ENCODE results near the gene MAP6D1.
"Not testable (repeated sequence)": the region's sequence is repeated elsewhere in the genome, so short reads cannot be mapped to it uniquely, and the experiment has no call there.

MAP6D1 gene

DNA sequence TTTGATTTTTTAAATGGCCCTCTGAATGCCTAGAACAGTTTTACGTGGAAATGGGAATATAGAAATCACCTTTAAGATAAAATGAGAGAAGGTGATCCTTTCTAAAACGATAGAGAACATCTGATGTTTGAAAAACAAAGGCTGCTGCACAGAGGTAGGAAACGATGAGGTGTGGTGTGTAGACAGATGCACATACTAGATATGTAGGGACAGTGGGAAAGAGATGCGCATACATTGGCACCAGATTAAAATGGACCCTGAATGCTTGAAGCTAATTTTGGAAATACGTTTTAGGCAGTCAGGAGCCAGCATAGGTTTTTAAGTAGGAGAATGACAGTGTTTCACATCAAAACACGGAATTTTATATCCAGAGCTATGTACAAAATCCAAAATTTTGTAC is 29.0 kb downstream of the MAP6D1 start:
- no peak for DNase-seq

- DNase-seq = no peak
Measured at GRCh38 chr3:183794452-183794851, 30.9 kb downstream of the MAP6D1 start.

DNA sequence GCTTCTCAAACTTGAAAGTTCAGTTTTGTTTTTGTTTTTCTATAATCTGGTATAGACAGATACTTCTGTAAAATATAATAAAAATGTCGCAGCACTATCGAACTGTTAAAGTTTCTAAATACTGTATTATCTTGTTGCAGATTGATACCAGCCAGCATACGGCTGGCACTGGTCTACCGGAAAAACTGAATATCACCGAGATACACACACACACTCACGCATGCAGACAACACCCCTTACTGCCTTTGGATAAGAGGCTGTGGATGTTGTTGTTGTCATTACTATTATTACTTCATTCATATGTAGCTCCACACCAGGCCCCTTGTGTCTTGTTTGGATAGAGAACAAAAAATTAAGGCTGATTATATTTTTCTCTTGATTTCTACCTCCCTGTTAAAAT is 32.4 kb downstream of the MAP6D1 start:
- no peak for DNase-seq

- no peak for DNase-seq
Measured at GRCh38 chr3:183790700-183791099, 34.7 kb downstream of the MAP6D1 start.

- DNase-seq = no peak
Measured at GRCh38 chr3:183789826-183790225, 35.6 kb downstream of the MAP6D1 start.

DNA sequence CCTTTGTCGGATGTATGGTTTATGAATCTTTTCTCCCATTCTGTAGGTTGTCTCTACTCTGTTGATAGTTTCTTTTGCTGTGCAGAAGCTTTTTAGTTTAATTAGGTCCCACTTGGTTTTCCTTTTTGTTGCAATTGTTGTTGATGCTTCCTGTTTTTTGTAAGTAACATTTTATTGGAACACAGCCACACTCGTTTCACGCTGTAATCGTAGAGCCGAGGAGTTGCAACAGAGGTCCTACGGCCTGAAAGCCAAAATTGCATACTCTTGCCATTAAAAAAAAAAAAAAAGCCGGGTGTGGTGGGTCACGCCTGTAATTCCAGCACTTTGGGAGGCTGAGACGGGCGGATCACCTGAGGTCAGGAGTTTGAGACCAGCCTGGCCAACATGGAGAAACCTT is 40.9 kb downstream of the MAP6D1 start:
- not testable (repeated sequence) for DNase-seq

DNA sequence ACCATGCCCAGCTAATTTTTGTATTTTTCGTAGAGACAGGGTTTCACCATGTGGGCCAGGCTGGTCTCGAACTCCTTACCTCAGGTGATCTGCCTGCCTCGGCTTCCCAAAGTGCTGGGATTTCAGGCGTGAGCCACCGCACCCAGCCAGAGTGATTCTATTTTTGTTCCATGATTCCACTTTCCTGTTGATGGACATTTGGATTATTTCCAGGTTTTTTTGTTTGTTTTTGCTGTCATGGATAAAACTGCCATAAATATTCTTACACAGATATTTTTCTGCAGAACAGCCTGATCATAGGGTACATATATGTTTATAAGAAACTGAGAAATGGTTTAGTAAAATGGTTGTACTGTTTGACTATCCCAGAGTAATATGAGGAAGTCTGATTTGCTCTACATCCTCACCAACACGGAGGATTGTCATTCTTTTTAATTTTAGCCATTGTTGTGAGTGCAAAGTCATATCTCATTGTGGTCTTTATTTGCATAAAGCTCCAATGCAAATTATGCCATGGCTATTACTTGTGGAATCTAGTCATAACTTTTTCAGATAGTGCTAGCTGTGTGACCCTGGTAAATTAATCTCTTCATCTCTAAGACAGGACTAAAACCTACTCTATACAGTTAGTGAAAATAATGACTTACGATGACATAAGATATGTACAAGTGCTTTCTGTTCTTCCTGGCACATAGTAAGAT is 42.7 kb downstream of the MAP6D1 start:
- DNase-seq = no peak

DNA sequence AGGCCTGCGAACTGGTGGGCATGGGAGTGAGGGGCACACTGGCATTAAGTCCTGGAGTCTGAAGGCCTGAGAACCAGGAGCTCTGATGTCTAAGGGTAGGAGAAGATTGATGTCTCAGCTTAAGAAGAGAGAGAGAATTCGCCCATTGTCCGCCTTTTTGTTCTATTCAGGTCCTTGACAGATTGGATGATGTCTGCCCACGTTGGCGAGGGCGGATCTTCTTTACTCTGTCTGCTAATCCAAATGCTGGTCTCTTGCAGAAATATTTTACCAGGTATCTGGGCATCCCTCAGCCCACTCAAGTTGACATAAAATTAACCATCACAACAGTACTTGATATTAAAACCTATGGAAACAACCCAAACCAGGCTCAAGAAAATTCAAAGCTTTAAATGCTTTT is 44.1 kb downstream of the MAP6D1 start:
- DNase-seq = no peak

GRCh38 chr3:183779896-183780465 is 45.4 kb downstream of the MAP6D1 start:
- DNase-seq = no peak

DNA sequence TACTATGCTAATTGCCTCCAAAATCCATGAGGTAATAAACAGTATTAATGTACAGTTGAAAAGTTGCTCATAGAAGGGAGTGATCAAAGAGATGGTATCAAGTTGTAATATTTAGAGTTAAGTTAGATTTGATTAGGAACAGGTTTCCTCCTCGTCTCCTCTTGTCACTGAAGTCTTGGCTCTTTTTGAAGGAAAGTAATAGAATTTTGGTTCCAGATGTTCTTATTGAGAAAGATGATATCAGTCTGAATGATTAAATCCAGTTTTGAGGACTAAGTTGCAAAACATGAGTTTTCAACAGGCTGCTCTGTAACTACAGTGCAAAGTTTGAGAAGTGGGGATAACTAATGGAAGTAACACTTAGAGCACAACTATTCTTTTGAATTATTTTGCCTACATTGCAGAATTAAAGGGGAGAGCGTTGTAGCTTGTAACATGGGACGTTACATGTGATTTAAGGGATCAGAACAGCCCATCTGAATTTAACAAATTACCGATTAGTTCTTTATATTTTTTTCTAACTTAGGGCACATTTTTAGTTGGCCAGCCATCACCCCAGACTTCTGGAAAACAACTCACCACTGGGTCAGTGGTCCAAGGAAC is 48.3 kb downstream of the MAP6D1 start:
- no peak for DNase-seq

GRCh38 chr3:183776451-183776850 is 48.9 kb downstream of the MAP6D1 start:
- not testable (repeated sequence) for DNase-seq

- no peak for DNase-seq
Measured at GRCh38 chr3:183775781-183776180, 49.6 kb downstream of the MAP6D1 start.

GRCh38 chr3:183774631-183775030 is 50.7 kb downstream of the MAP6D1 start:
- no peak for DNase-seq

- no peak for DNase-seq
Measured at GRCh38 chr3:183769453-183769852, 55.9 kb downstream of the MAP6D1 start.

GRCh38 chr3:183768114-183768513 is 57.3 kb downstream of the MAP6D1 start:
- DNase-seq = no peak

- DNase-seq = peak; percentile 24 to 48
Measured at GRCh38 chr3:183766745-183767606, 58.4 kb downstream of the MAP6D1 start.

DNA sequence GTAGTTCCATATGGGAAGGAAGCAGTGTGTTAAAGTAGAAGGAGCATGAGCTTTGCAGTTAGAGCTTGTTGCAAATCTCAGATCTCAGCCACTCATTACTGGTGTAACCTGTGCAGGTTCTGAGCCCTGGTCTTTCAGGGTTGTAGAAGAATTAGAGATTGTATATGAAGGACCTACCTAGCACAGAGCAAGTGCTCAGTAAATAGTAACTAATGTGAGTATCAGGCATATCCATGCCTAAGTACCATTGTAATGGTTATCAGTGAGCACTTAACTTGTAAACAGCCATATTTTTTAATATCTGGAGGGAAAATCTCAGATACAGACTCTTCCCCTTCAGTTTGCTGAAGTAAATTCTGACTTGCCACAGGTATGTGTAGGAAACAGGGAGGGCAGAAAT is 59.3 kb downstream of the MAP6D1 start:
- DNase-seq = no peak
